CD1c-positive myeloid dendritic cell (primary cell): ENCODE results near the gene LILRA5.
"Not testable (repeated sequence)": the region's sequence is repeated elsewhere in the genome, so short reads cannot be mapped to it uniquely, and the experiment has no call there.

Source experiments
- DNase-seq: peaks from one replicate; pipeline ENCODE4 v3.0.0-alpha.2; 2016; ENCODE audit errors: extremely low spot score

LILRA5 gene

DNA sequence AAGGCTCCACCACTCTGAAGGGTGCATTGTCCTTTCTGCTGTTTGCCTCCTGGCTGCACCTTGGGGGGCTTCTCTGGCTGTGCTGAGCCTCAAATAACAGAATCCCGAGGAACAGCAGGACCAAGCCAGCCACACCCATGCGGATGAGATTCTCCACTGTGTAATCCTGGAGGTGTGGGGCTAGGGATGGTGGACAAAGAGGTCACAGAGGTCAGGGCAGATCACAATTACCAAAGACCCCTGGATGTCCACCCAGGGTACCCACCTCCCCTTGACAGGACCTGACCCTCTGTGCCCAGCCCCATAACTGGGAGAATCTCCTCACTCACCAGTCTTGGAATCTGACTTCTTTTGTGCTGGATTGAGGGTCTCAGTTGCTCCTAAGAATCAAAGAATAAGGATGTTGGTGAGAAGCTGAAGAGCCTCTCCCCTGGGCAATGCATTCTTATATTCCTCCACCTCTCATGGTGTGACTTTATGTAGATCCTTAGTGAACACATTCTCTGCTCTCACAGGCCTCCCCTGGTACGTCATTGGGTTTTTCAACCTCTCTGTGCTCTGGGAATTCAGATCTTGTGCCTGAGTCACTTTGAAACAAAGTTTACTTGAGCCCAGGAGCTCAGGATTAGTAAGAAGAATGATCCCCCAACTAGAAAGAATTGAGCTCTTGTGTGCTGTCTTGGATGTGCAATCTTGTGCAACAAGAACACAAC, 20.8 kb upstream of the LILRA5 start:
- no peak for DNase-seq

DNA sequence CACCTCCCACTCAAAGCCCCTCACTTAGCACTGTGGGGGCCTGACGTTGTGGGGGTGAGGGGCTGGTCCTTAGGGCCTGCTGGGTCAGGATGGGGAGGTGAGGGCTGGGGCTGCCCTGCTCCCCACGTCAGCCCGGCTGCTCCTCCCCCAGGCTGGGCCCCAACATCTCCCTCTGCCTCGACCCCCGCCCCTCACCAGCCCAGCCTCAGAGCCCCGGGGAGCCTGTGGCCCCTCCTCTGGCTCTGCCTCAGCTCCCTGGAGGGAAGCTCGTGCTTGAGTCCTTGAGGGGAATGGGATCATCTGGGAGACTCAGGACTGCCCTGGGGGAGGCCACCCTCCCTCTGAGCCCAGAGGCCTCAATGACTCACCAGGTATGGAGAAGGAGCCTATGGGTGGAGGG, 19.2 kb upstream of the LILRA5 start:
- no peak for DNase-seq

DNA sequence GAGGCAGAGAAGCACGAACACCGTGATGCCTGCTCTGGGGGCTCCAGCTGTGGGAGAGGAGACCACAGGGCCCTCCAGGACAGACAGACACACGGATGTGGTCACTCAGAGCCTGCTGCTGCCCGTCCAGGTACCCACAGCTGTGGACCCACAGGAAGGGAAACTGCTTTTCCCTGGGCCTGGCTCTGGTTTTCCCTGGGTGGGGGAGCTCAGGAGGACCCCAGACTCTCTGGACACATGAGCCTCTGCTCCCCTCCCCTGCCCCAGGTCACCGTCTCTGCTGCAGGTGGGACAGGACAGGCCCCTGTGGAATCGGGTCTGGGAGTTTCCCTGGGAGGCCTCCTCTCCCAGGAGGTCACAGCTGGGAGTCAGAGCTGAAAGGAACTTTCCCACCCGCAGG, 18.7 kb upstream of the LILRA5 start:
- no peak for DNase-seq

DNA sequence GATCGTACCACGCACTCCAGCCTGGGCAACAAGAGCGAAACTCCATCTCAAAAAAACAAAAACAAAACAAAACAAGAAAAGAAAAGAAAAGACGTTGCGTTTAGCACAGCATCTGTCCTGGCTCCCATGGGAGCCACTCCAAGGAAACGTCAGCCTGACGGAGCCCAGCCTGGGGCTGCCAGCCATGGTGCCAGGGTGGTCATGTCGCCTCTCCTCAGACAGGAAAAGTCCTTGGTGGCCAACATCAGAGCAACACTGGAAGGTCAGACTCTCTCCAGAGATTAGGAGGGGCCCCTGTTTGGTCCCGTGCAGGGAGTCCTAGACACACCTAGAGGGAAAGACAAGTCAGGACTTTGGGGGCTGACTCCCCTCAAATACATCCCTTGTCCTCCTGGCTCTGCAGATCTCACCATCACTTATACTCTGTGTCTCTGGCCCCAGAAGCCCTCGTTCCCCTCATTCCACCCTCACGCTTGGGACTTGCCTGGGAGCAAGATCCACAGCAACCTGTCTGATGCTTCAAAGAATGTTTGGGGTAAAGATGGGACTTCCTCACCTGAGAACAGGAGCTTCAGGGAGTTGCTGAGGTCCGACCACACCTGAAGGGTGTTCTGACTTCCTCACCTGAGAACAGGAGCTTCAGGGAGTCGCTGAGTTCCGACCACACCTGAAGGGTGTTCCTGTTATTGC, 16.7 kb upstream of the LILRA5 start:
- DNase-seq, result no peak

DNA sequence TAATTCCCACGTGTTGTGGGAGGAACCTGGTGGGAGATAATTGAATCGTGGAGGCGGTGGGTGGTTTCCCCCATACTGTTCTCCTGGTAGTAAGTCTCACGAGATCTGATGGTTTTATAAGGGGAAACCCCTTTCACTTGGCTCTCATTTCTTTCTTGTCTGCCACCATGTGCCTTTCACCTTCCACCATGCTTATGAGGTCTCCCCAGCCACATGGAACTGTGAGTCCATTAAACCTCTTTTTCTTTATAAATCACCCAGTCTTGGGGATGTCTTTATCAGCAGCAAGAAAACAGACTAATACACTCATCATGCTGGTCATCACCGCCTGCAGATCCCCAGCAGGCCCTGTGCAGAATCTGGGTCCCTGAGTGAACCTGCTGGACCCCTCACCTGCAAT, 15.8 kb upstream of the LILRA5 start:
- DNase-seq, result not testable (repeated sequence)

DNA sequence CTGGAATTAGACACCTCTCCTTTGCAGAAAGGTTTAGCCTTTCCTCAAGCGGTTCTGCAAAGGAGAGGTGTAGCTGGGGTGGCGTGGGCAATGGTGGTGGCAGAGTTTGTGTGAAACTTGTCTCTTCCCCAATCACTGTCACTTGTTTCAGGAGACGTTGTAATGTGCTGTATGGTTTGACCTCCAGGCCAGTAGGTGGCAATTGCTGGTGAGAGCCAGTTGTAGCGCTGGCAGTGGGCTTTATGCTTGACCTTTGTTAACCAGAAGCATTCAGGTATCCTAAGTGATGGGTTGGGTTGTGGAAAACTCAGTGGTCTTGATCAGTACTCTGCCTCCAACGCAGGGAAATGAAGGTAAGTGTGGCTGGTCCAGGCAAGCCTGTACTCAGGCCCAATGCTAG, 12.7 kb upstream of the LILRA5 start:
- DNase-seq, result peak; percentile 35

DNA sequence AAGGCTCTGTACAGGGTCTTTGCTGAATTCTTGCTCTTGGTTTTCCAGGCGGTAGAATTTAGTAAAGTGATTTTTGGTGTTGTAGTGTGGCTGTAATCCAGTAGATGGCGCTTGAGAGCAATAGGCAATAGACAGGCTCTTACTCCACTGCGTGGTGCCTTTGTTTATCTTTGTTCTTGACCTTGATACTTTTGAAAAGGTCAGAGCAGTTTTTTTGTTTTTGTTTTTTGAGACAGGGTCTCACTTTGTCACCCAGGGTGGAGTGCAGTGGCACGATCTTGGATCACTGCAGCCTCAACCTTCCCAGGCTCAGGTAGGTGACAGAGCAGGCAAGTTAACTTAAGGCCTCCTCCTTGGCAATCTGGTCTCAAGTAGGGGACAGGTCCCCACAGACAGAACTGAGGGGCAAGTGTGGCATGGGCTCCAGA, 12.2 kb upstream of the LILRA5 start:
- DNase-seq, result peak; percentile 81

DNA sequence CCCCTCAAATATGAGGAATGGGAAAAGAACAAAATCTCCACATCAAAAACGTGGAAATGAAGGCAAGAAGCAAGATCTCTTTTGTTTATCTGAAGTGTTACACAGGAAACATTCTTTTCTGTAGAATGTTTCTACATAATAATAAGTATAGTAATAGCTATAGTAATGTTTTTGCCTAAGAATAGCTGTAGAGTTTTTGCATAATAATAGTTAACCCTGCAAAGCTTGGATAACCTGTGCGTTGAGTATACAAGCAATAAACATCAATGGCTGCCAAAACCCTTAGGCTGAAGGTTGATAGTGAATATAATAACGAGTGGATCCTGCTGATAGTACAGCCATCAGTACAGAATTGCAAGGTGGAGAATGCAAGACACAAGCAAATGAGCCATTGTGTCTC, 11.1 kb upstream of the LILRA5 start:
- no peak for DNase-seq

DNA sequence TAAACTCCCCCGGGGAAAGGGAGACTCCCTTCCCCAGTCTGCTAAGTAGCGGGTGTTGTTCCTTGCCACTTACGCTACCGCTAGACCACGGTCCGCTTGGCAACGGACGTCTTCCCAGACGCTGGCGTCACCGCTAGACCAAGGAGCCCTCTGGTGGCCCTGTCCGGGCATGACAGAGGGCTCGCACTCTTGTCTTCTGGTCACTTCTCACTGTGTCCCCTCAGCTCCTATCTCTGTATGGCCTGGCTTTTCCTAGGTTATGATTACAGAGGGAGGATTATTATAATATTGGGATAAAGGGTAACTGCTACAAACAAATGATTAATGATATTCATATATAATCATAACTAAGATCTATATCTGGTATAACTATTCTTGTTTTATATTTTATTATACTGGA, 10.0 kb upstream of the LILRA5 start:
- not testable (repeated sequence) for DNase-seq

DNA sequence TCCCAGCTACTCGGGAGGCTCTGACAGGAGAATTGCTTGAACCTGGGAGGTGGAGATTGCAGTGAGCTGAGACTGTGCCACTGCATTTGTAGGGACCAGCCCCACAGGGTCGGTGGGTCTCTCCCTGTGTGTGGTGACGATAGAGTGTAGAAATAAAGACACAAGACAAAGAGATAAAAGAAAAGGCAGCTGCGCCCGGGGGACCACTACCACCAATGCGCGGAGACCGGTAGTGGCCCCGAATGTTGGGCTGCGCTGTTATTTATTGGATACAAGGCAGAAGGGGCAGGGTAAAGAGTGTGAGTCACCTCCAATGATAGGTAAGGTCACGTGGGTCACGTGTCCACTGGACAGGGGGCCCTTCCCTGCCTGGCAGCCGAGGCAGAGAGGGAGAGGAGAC, 9.3 kb upstream of the LILRA5 start:
- not testable (repeated sequence) for DNase-seq

DNA sequence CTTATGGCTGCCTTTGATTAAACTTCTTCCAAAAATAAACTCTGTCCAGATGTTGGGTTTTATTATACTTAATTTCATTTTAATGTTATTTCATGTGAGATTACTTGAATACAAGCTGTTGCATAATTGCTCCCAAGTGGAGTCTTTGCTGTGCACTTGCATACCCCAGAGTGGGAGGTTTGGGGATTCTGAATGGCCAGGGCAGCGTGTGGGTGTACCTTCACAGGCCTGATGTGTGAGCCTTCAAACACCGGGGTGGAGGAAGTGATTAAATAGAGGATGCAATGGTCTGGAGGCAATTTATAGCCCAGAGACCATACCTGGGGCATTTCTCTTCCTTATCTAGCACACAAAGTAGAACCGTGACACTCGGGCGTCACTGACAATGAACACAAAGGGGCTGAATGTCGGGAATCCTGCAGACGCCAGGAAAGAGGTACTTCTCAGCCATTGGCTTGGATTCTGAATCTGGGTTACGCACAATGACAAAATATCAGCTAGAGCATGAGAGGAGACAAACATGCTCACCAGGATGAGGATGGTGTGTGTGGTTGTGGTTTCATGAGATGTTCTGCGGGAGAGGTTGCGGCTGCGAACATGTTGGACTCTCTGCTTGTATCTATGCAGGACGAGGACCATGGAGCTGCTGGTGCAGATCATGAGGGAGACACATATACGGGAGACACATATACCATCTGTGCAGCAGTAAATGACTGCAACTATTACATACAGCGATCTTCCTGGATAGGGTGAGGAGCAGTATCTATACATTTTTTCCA, 7.1 kb upstream of the LILRA5 start:
- peak; percentile 36 for DNase-seq

DNA sequence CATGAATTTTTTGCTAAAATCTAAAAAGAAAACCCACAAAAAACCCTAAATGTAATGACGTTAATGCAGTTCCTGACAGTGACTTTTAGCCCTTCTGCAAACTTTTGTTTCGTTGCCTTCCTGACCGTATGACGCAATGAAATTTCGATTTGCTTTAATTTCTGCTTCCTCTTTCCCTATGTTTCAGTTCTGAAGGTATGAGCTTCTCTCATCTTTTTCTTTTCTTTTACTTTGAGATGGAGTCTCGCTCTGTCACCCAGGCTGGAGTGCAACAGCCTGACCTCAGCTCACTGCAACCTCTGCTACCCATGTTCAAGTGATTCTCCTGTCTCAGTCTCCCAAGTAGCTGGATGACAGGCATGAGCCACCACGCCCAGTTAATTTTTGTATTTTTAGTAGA, 6.1 kb upstream of the LILRA5 start:
- DNase-seq, result peak; percentile 90

DNA sequence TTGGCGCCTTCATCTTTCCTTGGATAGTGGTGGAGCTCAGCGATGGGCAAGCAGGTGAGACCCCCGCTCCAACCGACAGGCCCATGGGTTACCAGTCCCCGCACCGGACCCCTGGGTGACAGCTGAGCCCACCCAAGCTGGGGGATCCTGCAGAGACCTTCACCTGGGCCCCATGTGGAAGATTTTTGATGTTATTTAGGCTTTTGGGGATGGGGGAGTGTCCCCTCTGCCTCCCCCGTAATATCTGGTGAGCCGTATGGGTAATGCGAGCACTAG, 4.9 kb upstream of the LILRA5 start:
- DNase-seq, result no peak

DNA sequence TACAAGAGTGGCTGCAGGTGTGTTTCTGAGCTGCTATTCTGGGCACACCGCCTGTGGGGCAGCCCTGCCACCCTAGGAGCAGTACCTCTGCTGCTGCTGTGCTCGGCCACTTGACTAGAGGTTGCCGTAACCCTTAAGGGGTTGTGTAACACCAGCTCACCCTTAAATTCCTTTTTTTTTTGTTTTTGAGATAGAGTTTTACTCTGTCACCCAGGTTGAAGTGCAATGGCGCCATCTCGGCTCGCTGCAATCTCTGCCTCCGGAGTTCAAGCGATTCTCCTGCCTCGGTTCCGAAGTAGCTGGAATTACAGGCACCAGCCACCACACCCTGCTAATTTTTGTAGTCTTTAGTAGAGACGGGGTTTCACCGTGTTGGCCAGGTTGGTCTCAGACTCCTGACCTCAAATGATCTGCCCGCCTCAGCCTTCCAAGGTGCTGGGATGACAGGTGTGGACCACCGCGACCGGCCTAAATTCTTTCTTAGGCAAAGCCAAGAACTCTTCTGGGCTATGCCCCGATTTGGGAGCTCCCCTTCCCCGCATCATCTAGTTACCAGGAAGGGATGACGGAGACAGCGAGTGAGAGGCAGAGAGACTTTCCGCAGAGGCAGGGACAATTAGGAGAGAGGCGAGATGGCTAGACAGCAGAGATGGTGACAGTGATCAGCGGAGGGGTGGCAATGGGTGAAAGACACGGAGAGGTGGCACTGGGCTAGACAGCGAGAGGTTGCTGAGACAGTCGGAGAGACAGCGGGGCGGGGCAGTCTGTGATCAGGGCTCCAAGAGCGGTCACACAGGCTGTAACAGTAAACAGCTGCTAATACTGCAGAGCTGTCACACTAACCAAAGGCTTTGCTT, 4.4 kb upstream of the LILRA5 start:
- DNase-seq, result peak; percentile 71

DNA sequence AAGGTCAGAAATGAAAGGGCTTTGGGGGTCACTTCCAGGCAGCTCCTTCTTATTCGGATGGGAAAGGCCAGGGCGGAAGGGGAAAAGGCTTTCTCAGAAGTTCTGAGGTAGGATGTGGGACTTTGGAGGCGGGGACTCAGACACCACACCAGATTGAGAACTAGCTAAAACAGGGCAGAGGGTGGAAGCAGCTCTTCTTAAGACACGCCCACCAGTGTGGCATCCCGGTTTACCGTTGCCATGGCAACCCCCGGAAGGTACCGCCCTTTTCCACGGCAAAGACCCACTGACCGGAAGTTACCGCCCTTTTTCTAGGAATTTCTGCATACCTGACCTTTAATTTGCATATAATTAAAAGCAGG, 3.8 kb upstream of the LILRA5 start:
- peak; percentile 86 for DNase-seq

DNA sequence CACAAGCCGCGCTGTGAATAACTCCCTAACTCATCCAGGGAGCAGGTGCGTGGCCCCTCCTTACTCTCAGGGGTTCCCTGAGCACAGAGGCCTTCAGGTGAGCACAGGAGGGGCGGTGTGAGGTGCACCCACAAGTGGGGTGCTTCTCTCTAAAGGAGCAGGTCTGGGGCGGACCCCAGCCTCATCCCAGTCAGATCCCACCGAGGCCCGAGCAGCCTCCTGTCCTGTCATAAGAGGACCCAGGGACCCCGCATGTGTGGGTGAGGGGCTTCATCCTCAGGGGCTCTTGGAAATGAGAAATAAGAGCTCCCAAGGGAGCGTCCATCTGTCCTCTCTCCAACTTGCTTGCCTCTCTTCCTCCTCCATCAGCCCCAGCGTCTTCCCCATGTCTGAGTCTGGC, 3.0 kb upstream of the LILRA5 start:
- DNase-seq, result no peak

DNA sequence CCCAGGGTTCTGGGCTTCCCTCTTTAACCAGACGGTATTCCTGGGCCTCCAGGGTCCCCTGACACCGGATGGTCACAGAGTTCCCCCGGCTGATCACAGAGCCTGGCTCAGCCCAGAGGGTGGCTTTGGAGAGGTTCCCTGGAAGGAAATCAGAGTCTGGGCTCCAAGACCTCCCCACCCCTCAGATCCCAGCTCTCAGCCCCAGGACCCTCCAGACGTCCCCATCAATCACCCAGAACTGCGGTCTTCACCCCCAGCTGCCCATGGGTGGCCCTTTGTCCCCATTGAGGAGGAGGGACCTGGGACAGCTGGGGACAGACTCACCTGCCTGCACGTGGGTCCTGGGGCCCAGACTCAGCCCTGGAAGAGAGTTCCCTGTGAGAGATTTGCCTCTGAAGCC, 955 bp downstream of the LILRA5 start:
- DNase-seq, result no peak

DNA sequence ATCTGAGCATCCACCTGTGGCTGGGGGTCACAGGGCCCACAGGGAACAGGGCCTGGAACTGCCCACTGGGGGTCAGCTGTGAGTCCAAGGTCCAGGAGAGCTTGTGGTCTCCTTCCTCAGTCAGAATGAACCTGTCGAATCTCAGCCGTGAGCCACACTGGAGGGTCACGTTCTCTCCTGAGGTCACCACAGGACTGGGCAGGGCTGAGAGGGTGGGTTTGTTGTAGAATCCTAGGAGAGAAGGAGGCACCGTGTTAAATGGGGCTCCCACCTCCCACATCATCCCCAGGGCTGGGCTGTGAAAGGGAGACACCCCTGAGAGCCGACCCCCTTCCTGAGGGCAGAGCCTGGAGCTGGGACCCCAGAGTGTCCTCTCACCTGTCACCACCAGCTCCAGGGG, 1.5 kb downstream of the LILRA5 start:
- DNase-seq, result no peak

DNA sequence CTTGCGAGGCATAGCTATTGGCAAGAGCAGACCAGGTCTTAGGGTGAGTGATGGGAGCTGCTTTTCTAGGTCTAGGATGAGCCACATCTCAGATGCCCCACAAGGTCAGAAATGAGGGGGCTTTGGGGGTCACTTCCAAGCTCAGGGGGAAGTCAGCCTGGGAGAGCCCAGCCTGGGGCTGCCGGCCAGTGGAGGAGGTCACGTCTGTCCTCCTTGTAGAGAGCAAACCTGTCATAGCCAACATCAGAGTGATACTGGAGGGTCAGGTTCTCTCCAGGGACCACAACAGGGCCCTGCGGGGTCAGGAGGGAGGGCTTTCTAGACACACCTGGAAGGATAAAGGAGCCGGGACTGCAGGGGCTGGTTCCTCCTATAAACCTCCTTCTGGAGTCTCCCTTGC, 2.4 kb downstream of the LILRA5 start:
- DNase-seq, result no peak

DNA sequence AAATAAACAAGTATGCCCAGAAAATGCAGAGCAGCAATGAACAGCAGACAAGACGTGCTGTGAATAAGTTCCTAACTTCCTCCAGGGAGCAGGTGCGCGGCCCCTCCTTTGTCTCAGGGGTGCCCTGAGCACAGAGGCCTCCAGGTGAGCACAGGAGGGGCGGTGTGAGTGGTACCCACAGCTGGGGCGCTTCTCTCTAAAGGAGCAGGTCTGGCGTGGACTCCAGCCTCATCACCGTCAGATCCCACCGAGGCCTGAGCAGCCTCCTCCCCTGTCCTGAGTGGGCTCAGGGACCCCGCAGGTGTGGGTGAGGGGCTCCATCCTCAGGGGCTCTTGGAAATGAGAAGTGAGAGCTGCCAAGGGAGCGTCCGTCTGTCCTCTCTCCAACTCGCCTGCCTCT, 3.2 kb downstream of the LILRA5 start:
- no peak for DNase-seq

DNA sequence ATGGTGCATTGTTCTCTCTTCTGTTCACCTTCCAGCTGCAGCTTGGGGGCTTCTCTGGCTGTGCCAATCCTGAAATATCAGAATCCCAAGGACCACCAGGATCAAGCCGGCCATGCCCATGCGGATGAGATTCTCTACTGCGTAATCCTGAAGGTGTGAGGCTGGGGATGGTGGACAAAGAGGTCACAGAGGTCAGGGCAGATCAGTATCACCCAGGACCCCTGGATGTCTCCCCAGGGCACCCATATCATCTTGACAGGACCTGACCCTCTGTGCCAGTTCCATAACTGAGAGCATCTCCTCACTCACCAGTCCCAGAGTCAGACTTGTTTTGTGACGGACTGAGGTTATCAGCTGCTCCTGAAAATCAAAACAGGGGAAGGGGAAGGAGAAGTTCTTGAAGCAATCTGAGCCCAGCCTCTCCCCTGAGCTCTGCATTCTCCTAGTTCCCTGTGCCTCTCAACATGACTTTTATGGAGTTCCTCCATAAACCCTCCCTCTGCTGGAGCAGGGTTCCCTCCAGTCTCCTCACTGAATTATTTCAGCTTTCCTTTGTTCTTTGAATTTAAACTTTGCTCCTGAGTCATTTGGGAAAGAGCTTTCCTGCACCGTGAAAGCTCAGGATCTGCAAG, 5.5 kb downstream of the LILRA5 start:
- DNase-seq, result peak; percentile 42

DNA sequence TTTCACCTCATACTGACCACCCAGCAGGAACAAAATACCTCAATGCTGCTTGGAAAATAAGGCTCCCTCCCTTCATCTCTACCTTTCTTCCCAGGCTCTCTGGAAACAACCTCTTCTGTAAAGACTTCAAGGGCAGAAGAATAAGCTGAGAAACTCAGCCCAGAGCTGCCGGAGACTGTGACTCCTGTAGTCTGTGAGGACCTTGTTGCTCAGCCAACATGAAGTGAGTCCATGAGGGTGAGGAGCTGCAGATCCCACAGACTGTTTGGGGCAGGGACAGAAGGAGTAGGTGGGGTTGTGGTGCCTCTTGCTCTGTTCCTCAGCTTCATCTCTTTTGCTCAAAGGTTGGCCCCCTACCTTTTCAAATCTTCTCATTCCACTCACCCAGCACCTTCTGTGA, 7.8 kb downstream of the LILRA5 start:
- no peak for DNase-seq
